Hepatocyte (in vitro differentiated cells): ENCODE measurements around the gene C6orf132. TPM values are rescaled to one million over a fixed set of nuclear protein-coding genes. Genes with fewer than 3 reads are reported as not detected.

Experiments used
- DNase-seq: peaks from one replicate; pipeline ENCODE4 v3.0.0-alpha.2; 2016; ENCODE audit warnings: low spot score
- H2AFZ ChIP-seq: fragments of 200-600 bp; sonication (generic); 2 replicates; pipeline ENCODE4 v1.6.0; 2016; ENCODE audit warnings: antibody characterized with exemption, mild to moderate bottlenecking
- H3K27ac ChIP-seq: fragments of 200-600 bp; sonication (generic); 2 replicates; pipeline ENCODE4 v1.5.1; 2016; ENCODE audit warnings: mild to moderate bottlenecking
- H3K27me3 ChIP-seq: fragments of 200-600 bp; sonication (generic); 2 replicates; pipeline ENCODE4 v1.6.1; 2016
- H3K36me3 ChIP-seq: fragments of 200-600 bp; sonication (generic); replicated peaks from 2 replicates; pipeline ENCODE4 v1.5.1; 2016; ENCODE audit warnings: low read depth; ENCODE audit not compliant: insufficient read depth
- H3K4me1 ChIP-seq: fragments of 200-600 bp; sonication (generic); 2 replicates; pipeline ENCODE4 v1.5.1; 2016; ENCODE audit warnings: mild to moderate bottlenecking, moderate library complexity; ENCODE audit not compliant: insufficient read depth
- H3K4me2 ChIP-seq: fragments of 200-600 bp; sonication (generic); 2 replicates; pipeline ENCODE4 v1.6.0; 2016
- H3K4me3 ChIP-seq: fragments of 200-600 bp; sonication (generic); 2 replicates; pipeline ENCODE4 v1.5.1; 2016; ENCODE audit warnings: mild to moderate bottlenecking
- H3K79me2 ChIP-seq: fragments of 200-600 bp; sonication (generic); 2 replicates; pipeline ENCODE4 v1.6.0; 2017; ENCODE audit warnings: mild to moderate bottlenecking
- H3K9me2 ChIP-seq: fragments of 200-600 bp; sonication (generic); replicated peaks from 2 replicates; pipeline ENCODE4 v1.6.0; 2017; ENCODE audit warnings: mild to moderate bottlenecking; ENCODE audit not compliant: insufficient read depth
- H3K9me3 ChIP-seq: fragments of 200-600 bp; sonication (generic); 2 replicates; pipeline ENCODE4 v1.5.1; 2016; ENCODE audit warnings: low read depth, mild to moderate bottlenecking
- H4K20me1 ChIP-seq: fragments of 200-600 bp; sonication (generic); 2 replicates; pipeline ENCODE4 v1.6.0; 2016; ENCODE audit warnings: mild to moderate bottlenecking; ENCODE audit not compliant: insufficient read depth, poor library complexity, severe bottlenecking
- CTCF ChIP-seq: fragments of 200-600 bp; sonication (generic); IDR thresholded peaks from 2 replicates; pipeline ENCODE4 v1.5.1; 2016; ENCODE audit warnings: antibody characterized with exemption, mild to moderate bottlenecking; ENCODE audit not compliant: poor library complexity
- EZH2 ChIP-seq: fragments of 200-600 bp; sonication (generic); IDR thresholded peaks from 2 replicates; pipeline ENCODE4 v1.6.1; 2016; ENCODE audit warnings: antibody characterized with exemption, mild to moderate bottlenecking, borderline replicate concordance
- EZH2phosphoT487 ChIP-seq: fragments of 200-600 bp; sonication (generic); IDR thresholded peaks from one replicate; pipeline ENCODE4 v1.6.1; 2018; ENCODE audit warnings: antibody characterized with exemption, mild to moderate bottlenecking, low read depth, moderate library complexity; ENCODE audit not compliant: unreplicated experiment, severe bottlenecking
- WGBS: methylation state at CpG from one replicate; pipeline ENCODE4 v1.1.6; 2016; ENCODE audit warnings: low lambda C conversion rate; ENCODE audit errors: missing lambda C conversion rate; 5-methylcytosine and 5-hydroxymethylcytosine counted together
- polyA plus RNA-seq: library from polyadenylated mRNA; unstranded; fragments of >200 nt; fragmentation: Nextera tagmentation; extraction: Ambion mirVana; gene quantifications from 2 replicates; pipeline ENCODE4 v1.2.1, GENCODE V29; 2016
- total RNA-seq: library from RNA; depleted of rRNA; stranded (reverse); fragments of >200 nt; gene quantifications from 2 replicates; pipeline ENCODE4 v1.2.3, GENCODE V29; 2014

Gene C6orf132
- total and polyA plus RNA-seq, 2 experiments from 2014 or later = 10.5 to 12.5 TPM

GRCh38 chr6:42095776-42096541, 46.5 kb downstream of the C6orf132 start:
- H3K9me2 ChIP-seq = no peaks in the 10 kb centered on the region
- H3K4me2 ChIP-seq = no peak overlapping the region
- 64% methylated on average over 10 of the region's 10 CpGs for WGBS
- DNase-seq = no peak
- no peaks in the 10 kb centered on the region for H4K20me1 ChIP-seq
- no peaks in the 10 kb centered on the region for H3K79me2 ChIP-seq
- no peaks in the 10 kb centered on the region for H3K36me3 ChIP-seq
- no peak overlapping the region for H3K4me3 ChIP-seq
- TF ChIP-seq CTCF = no peak
- no peak for TF ChIP-seq EZH2
- TF ChIP-seq EZH2phosphoT487 = no peak
- H3K27me3 ChIP-seq = no peaks in the 10 kb centered on the region
- H3K27ac ChIP-seq = no peak overlapping the region
- peaks cover 23% of the 10 kb centered on the region for H3K4me1 ChIP-seq
- no peaks in the 10 kb centered on the region for H3K9me3 ChIP-seq
- H2AFZ ChIP-seq = no peak overlapping the region

GRCh38 chr6:42095094-42095493, 47.3 kb downstream of the C6orf132 start:
- Histone ChIP-seq H3K4me3 (no peak overlapping the region), H3K4me1 (peaks cover 16% of the 10 kb centered on the region)
- 94% methylated on average over 1 of the region's 1 CpG for WGBS

GRCh38 chr6:42093582-42094329, 48.7 kb downstream of the C6orf132 start:
- Histone ChIP-seq H3K36me3 (no peaks in the 10 kb centered on the region), H4K20me1 (no peaks in the 10 kb centered on the region), H3K4me1 (peaks cover 3% of the 10 kb centered on the region), H3K9me3 (no peaks in the 10 kb centered on the region), H2AFZ (no peak overlapping the region), H3K4me3 (no peak overlapping the region), H3K4me2 (no peak overlapping the region), H3K79me2 (no peaks in the 10 kb centered on the region), H3K27ac (no peak overlapping the region), H3K9me2 (no peaks in the 10 kb centered on the region), H3K27me3 (no peaks in the 10 kb centered on the region)
- TF ChIP-seq EZH2 = no peak
- DNase-seq = peak; percentile 42
- WGBS = 62% methylated on average over 10 of the region's 10 CpGs

More at GRCh38 chr6:42095094-42095493, 47.3 kb downstream of the C6orf132 start:
- TF ChIP-seq EZH2phosphoT487 = no peak
- TF ChIP-seq EZH2 = no peak
- TF ChIP-seq CTCF = no peak
- Histone ChIP-seq H2AFZ (no peak overlapping the region), H3K9me3 (no peaks in the 10 kb centered on the region), H3K27ac (no peak overlapping the region), H3K27me3 (no peaks in the 10 kb centered on the region), H4K20me1 (no peaks in the 10 kb centered on the region), H3K36me3 (no peaks in the 10 kb centered on the region), H3K4me2 (no peak overlapping the region), H3K9me2 (no peaks in the 10 kb centered on the region), H3K79me2 (no peaks in the 10 kb centered on the region)
- no peak for DNase-seq

GRCh38 chr6:42091718-42092023, 50.7 kb downstream of the C6orf132 start:
- no peak for DNase-seq
- H3K79me2 ChIP-seq = no peaks in the 10 kb centered on the region
- 88% methylated on average over 9 of the region's 9 CpGs for WGBS

More at GRCh38 chr6:42091718-42092023, 50.7 kb downstream of the C6orf132 start:
- Histone ChIP-seq H3K4me1 (no peaks in the 10 kb centered on the region), H3K27me3 (no peaks in the 10 kb centered on the region), H2AFZ (no peak overlapping the region), H3K9me2 (no peaks in the 10 kb centered on the region), H4K20me1 (no peaks in the 10 kb centered on the region), H3K36me3 (no peaks in the 10 kb centered on the region), H3K27ac (no peak overlapping the region), H3K4me2 (no peak overlapping the region), H3K4me3 (no peak overlapping the region), H3K9me3 (no peaks in the 10 kb centered on the region)
- TF ChIP-seq EZH2 (no peak), EZH2phosphoT487 (no peak), CTCF (no peak)
